NB4 (cell line): ENCODE measurements around the gene CCDC33.

Experiments used
- DNase-seq: peaks from one replicate; pipeline ENCODE4 v3.0.0; 2010; ENCODE audit warnings: low read depth
- H3K4me3 ChIP-seq: one replicate; pipeline ENCODE4 v1.5.1; 2011; ENCODE audit warnings: mild to moderate bottlenecking, low read depth, low read length, moderate library complexity
- MYC ChIP-seq: IDR thresholded peaks from 2 replicates; pipeline ENCODE4 v1.6.1; 2011; ENCODE audit warnings: low read depth, low read length
- POLR2A ChIP-seq: IDR thresholded peaks from 2 replicates; pipeline ENCODE4 v1.6.1; 2011; ENCODE audit warnings: mild to moderate bottlenecking; ENCODE audit not compliant: insufficient read length; ENCODE audit errors: extremely low read depth
- TF ChIP-seq, protein P1 (sequence below): IDR thresholded peaks from one replicate; pipeline ENCODE4 v1.5.1; 2012; ENCODE audit warnings: low read depth, low read length
- TF ChIP-seq, protein P2 (sequence below): IDR thresholded peaks from 2 replicates; pipeline ENCODE4 v1.6.1; 2011; ENCODE audit warnings: low read depth, low read length

CCDC33 gene

DNA sequence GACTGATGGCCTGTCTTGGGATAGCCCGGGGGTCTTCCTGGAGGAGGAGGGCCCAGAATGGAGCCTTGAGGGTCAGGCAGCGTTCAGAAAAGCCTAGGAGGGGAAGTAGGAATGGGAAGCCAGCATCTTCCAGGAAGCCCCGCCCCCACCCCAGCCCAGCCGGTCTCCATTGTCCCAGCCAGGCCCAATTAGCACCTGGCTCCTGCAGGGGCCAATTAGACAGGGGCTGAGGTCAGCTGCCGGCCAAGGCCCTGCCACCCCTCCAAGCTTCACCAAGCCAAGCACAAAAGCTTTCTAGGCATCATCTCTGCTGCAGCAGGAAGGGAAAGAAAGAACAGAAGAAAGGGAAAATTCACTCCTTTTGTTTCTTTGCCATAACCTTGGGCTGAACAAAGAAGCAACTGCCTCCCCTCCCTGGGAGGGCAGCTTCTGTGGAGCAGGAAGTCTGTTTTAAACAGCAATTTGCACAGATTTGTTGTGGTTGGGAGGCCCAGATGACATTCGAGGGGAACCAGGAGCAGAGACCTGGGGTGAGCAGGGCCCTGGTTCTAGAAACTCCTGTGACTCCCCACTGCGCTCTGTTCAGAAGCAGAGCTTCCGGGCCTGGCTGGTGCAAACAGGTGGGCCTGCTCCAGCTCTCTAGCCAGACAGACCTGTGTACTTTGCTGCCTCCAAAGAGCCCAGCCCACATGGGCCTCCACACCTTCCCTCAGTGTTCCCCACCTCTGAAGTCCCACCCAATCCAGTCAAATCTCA lies 83.6 kb downstream of the CCDC33 start:
- H3K4me3 ChIP-seq, result no peak overlapping the region
- TF ChIP-seq MYC, result no peak
- TF ChIP-seq POLR2A, result no peak
- TF ChIP-seq, protein P1, sequence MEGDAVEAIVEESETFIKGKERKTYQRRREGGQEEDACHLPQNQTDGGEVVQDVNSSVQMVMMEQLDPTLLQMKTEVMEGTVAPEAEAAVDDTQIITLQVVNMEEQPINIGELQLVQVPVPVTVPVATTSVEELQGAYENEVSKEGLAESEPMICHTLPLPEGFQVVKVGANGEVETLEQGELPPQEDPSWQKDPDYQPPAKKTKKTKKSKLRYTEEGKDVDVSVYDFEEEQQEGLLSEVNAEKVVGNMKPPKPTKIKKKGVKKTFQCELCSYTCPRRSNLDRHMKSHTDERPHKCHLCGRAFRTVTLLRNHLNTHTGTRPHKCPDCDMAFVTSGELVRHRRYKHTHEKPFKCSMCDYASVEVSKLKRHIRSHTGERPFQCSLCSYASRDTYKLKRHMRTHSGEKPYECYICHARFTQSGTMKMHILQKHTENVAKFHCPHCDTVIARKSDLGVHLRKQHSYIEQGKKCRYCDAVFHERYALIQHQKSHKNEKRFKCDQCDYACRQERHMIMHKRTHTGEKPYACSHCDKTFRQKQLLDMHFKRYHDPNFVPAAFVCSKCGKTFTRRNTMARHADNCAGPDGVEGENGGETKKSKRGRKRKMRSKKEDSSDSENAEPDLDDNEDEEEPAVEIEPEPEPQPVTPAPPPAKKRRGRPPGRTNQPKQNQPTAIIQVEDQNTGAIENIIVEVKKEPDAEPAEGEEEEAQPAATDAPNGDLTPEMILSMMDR, result no peak
- TF ChIP-seq, protein P2, sequence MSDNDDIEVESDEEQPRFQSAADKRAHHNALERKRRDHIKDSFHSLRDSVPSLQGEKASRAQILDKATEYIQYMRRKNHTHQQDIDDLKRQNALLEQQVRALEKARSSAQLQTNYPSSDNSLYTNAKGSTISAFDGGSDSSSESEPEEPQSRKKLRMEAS, result no peak
- peak; percentile 49 for DNase-seq

DNA sequence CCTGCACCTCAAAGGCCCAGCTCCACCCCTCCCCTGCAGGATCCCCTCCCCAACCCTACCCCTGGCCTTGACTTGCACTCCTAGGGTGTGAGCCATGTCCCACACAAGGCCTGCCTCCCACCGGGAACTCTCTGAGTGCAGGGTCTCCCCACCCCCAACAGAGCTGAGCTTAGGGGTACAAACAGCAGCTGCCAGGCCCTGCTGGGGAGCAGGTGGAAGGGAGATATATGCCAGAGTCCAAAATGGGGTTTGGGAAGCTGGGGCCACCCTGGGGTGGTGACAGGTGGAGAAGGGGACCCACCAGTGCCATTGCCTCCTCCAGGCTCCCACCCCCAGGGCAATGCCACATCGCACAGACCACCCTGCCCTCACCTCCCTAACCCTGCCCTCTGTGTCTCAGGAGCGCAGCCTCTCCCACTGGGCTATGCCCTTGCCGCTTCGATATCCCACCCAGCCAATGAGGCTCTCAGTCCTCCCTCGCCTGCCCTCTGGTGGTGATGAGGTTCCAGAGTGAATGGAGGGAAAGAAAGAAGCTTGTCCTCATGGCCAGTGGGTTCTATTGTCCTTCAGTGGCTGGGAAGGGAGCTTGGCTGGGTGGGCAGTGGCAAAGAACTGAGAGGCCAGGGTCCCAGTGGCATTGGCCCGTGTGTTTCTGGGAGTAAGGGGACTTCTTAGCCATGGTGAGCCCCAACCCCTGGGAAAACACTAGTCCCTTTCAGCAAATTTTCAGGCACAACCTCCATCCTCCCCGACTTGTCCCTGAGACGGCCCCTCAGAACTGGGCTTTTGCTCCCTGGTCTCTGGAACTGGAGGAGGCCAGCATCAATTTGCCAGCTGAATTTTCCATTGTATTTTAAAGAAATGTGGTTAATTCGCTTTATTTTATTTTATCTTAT lies 84.5 kb downstream of the CCDC33 start:
- TF ChIP-seq MYC, result peak; percentile 65
- no peak for TF ChIP-seq POLR2A
- TF ChIP-seq, protein P1, result peak; percentile 52
- TF ChIP-seq, protein P2, result 0 out of 2 replicates have a peak, but pooled peaks have one; percentile 15
- H3K4me3 ChIP-seq, result no peak overlapping the region
- peak; percentile 66 for DNase-seq

DNA sequence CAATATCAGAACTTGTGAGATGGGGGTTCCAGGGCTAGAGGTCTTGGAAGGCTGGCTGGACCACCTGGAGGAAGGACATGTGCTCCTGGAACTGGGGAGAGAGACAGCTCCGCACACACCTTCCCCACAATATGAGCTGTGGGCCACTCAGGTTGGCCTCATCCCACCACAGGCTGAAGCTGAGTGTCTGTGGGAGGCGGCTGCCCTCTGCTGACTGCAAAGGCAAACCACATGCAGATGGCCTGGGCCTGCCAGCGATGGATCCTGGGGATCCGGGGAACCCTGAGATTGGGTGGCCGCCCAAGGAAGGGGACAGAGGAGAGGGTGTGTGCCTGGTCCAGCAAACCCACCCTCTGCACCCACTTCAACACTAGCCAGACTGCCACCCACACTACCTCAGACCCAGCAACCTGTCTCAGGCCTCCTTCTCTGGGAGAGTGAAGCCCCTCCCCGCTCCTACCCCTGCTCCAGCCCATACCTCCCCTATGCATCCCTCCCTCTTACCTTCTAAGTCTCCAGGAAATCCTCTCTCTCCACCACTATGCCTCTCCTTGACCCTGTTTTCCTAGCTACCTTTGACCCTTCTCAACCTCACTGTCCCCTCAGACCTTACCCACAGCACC lies 86.5 kb downstream of the CCDC33 start:
- no peak overlapping the region for H3K4me3 ChIP-seq
- no peak for TF ChIP-seq POLR2A
- TF ChIP-seq, protein P2, result peak; percentile 84
- TF ChIP-seq MYC, result peak; percentile 73
- TF ChIP-seq, protein P1, result peak; percentile 90
- DNase-seq, result peak; percentile 80

DNA sequence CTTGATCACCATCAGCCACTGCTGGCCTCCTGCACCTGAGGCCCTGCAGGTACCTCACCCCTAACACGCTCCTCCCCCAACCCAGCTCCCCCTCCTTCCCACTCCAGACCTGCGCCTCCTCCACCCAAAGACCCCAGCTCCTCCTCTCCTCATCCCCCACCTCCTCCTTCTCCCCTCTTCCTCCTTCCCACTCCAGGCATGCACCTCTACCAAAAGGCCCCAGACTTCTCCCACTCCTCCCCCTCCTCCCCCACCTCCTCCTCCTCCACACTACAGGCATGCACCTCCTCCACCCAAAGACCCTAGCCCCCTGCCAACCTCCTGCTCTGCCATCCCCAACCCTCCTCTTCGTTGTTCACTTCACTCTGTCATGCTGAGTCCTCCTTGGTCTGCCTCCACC lies 88.6 kb downstream of the CCDC33 start:
- TF ChIP-seq, protein P2, result no peak
- TF ChIP-seq POLR2A (no peak), MYC (no peak)
- TF ChIP-seq, protein P1, result no peak
- no peak for DNase-seq
- no peak overlapping the region for H3K4me3 ChIP-seq

DNA sequence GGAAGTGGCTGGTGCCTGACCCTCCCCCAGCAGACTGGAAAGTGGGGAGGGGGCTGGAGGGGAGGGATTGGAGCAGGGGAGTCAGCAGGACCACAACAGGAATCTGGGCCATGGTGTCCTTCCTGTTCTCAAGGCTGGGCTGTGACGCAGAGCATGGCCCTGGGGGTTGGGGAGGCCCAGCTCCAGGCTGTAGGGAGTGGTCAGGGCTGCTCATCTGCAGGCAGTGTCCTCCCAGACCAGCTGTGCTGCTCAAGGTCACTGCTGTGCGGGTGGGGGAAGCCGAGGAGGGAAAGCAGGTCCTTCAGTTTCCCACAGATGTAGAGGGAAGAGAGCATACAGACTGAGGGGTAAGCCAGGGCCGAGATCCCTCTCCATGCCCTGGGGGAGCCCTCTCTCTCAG lies 90.6 kb downstream of the CCDC33 start:
- no peak overlapping the region for H3K4me3 ChIP-seq
- no peak for TF ChIP-seq MYC
- TF ChIP-seq, protein P2, result no peak
- DNase-seq, result no peak
